ENCODE results near the gene PRSS3. TPM values are rescaled to one million over a fixed set of nuclear protein-coding genes. Genes with fewer than 3 reads are reported as not detected.
A peak's percentile ranks its signal among the peaks of the same experiment; 100 is the strongest.

PRSS3 gene
- total and polyA plus RNA-seq, 9 of the 15 experiments (the other 6 are each of a cell fraction or from before 2014, with no cell fraction given) = 0.35 to 0.42 TPM; not detected in 7

- TF ChIP-seq STAG1 (CRISPR knock-in tag; IDR thresholded peaks at IDR 0.05; ENCODE audit: borderline replicate concordance) = no peak
- peak; percentile 67 for TF ChIP-seq RBFOX2 (IDR thresholded peaks at IDR 0.05; ENCODE audit: low read depth, low read length)
- peak; percentile 59; the same call in 1 of the 2 replicates for TF ChIP-seq ZBTB40 (IDR thresholded peaks at IDR 0.05)
- no peak for TF ChIP-seq ZBTB40 (CRISPR knock-in tag; IDR thresholded peaks at IDR 0.05)
- peak; percentile 84 for TF ChIP-seq POLR2G (IDR thresholded peaks at IDR 0.05; ENCODE audit: low read depth, low read length)
- TF ChIP-seq PTRF (tag; IDR thresholded peaks at IDR 0.05) = no peak
- no peak for TF ChIP-seq GMEB1 (CRISPR knock-in tag; IDR thresholded peaks at IDR 0.05)
- TF ChIP-seq HDAC8 (tag; IDR thresholded peaks at IDR 0.05) = no peak
- no peak for TF ChIP-seq BACH1 (tag; IDR thresholded peaks at IDR 0.05)
- TF ChIP-seq KDM1A (IDR thresholded peaks at IDR 0.05) = peak in 1 of 2 experiments; percentile 60; a peak in 1 of 4 replicates
- peak; percentile 57; the same call in 1 of the 2 replicates for TF ChIP-seq EP400 (IDR thresholded peaks at IDR 0.05)
- TF ChIP-seq SNIP1 (IDR thresholded peaks at IDR 0.05; ENCODE audit: low read depth) = no peak
- no peak for TF ChIP-seq NELFE (IDR thresholded peaks at IDR 0.05; ENCODE audit: insufficient read depth, insufficient read length)
- TF ChIP-seq CTCF (IDR thresholded peaks at IDR 0.05 in 2 of 3, conservative IDR thresholded peaks at IDR 0.05 in 1 of 3; ENCODE audit: insufficient read depth in 2 of 3, low read depth in 1 of 3, low read length in 3 of 3) = 0 out of 6 replicates have a peak, but pooled peaks of 2 of the 3 experiments have one; percentile 10 to 18
- TF ChIP-seq PYGO2 (tag; IDR thresholded peaks at IDR 0.05) = no peak
These were observed 22.2 kb downstream of the PRSS3 start (continued) for GRCh38 chr9:33817327-33818166.
